SU-DHL-6 (cell line): Measurements from ENCODE around the gene TREM2.
A peak's percentile ranks its signal among the peaks of the same experiment; 100 is the strongest.

Experiments
- EZH2phosphoT487 ChIP-seq: fragments of 200-600 bp; sonication (generic), shearing (Covaris generic); conservative IDR thresholded peaks from 2 replicates; pipeline ENCODE4 v1.6.1; 2018; ENCODE audit warnings: mild to moderate bottlenecking, antibody characterized with exemption, low read length, moderate library complexity, mixed read lengths
- TF ChIP-seq, protein P1 (sequence below): fragments of 200-600 bp; sonication (generic); IDR thresholded peaks from one replicate; pipeline ENCODE4 v1.5.1; 2017; ENCODE audit warnings: antibody characterized with exemption, mild to moderate bottlenecking, low read length, moderate library complexity; ENCODE audit not compliant: insufficient read depth, poor library complexity, severe bottlenecking

DNA sequence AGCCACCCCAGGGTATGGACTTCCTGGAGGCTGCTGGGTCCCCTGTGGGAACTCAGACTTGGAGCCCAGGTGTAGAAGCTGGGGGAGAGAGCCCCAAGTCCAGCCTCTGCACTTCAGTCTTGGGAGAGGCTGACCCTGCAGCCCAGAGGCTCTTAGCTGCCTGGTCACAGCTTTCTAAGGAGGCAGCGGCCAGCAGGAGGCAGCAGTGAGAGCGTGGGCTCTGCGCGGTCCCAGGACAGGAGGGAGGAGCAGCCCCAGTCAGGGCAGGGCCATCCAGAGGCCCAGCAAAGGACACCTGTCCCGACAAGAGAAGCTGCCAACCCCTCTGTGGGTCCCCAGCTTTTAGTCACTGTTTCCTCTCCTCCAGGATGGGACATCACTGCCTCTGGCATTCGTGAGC lies 28.7 kb upstream of the TREM2 start:
- TF ChIP-seq, protein P1, sequence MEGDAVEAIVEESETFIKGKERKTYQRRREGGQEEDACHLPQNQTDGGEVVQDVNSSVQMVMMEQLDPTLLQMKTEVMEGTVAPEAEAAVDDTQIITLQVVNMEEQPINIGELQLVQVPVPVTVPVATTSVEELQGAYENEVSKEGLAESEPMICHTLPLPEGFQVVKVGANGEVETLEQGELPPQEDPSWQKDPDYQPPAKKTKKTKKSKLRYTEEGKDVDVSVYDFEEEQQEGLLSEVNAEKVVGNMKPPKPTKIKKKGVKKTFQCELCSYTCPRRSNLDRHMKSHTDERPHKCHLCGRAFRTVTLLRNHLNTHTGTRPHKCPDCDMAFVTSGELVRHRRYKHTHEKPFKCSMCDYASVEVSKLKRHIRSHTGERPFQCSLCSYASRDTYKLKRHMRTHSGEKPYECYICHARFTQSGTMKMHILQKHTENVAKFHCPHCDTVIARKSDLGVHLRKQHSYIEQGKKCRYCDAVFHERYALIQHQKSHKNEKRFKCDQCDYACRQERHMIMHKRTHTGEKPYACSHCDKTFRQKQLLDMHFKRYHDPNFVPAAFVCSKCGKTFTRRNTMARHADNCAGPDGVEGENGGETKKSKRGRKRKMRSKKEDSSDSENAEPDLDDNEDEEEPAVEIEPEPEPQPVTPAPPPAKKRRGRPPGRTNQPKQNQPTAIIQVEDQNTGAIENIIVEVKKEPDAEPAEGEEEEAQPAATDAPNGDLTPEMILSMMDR = peak; percentile 60
- no peak for TF ChIP-seq EZH2phosphoT487
